Endothelial cell of umbilical vein (primary cell): ENCODE data around the gene FAM229A.

Experiments used
- CTCF ChIP-seq, 2 donors: IDR thresholded peaks; 1 replicate in 1 of 2; 2 replicates in 1 of 2; pipeline ENCODE4 v1.5.1; 2011; ENCODE audit warnings: low read length in 2 of 2, mild to moderate bottlenecking in 2 of 2, moderate library complexity in 2 of 2, control low read depth in 1 of 2, inconsistent platforms in 1 of 2, low read depth in 1 of 2; ENCODE audit not compliant: insufficient read depth in 1 of 2; ENCODE audit errors: extremely low read depth in 1 of 2
- EZH2 ChIP-seq: IDR thresholded peaks from 2 replicates; pipeline ENCODE4 v1.6.1; 2012; ENCODE audit warnings: borderline replicate concordance, low read depth, mild to moderate bottlenecking, moderate library complexity, low read length, inconsistent platforms; ENCODE audit not compliant: severe bottlenecking
- FOS ChIP-seq: IDR thresholded peaks from 2 replicates; pipeline ENCODE4 v1.6.1; 2011; ENCODE audit warnings: mild to moderate bottlenecking, low read length, moderate library complexity, borderline replicate concordance; ENCODE audit not compliant: insufficient read depth
- GATA2 ChIP-seq: IDR thresholded peaks from 2 replicates; pipeline ENCODE4 v1.7.0; 2011; ENCODE audit warnings: low read depth, mild to moderate bottlenecking, moderate library complexity, mixed read lengths, low read length; ENCODE audit not compliant: insufficient read length, insufficient read depth
- JUN ChIP-seq: IDR thresholded peaks from 2 replicates; pipeline ENCODE4 v1.6.1; 2011; ENCODE audit warnings: borderline replicate concordance, low read depth; ENCODE audit not compliant: insufficient read length, insufficient read depth
- MAX ChIP-seq: IDR thresholded peaks from 2 replicates; pipeline ENCODE4 v1.6.1; 2011; ENCODE audit not compliant: insufficient read depth, insufficient read length
- MYC ChIP-seq: IDR thresholded peaks from one replicate; pipeline ENCODE4 v1.6.1; 2011; ENCODE audit warnings: mild to moderate bottlenecking, low read depth, low read length
- POLR2A ChIP-seq: IDR thresholded peaks from 2 replicates; pipeline ENCODE4 v1.6.1; 2012; ENCODE audit warnings: low read depth, mild to moderate bottlenecking, control low read depth, low read length
- POLR2AphosphoS5 ChIP-seq: IDR thresholded peaks from 2 replicates; pipeline ENCODE4 v1.6.1; 2012; ENCODE audit warnings: low read depth, mild to moderate bottlenecking, control low read depth, low read length, moderate library complexity; ENCODE audit not compliant: insufficient read depth

GRCh38 chr1:32367912-32368635, 5.8 kb upstream of the FAM229A start:
- no peak for TF ChIP-seq CTCF (IDR thresholded peaks at IDR 0.05; ENCODE audit: extremely low read depth in 1 of 2, insufficient read depth in 1 of 2, low read depth in 1 of 2, low read length in 2 of 2)
- no peak for TF ChIP-seq POLR2AphosphoS5
- no peak for TF ChIP-seq MYC
- no peak for TF ChIP-seq POLR2A
- no peak for TF ChIP-seq EZH2
- no peak for TF ChIP-seq MAX
- TF ChIP-seq JUN: no peak
- TF ChIP-seq FOS: no peak
- no peak for TF ChIP-seq GATA2
